NCI-H2171 (cell line): ENCODE data around the gene LYPD6B.

Experiments
- DNase-seq: peaks from one replicate; lab custom pipeline; 2025; lab: John Stamatoyannopoulos, UW

Gene LYPD6B, protein sequence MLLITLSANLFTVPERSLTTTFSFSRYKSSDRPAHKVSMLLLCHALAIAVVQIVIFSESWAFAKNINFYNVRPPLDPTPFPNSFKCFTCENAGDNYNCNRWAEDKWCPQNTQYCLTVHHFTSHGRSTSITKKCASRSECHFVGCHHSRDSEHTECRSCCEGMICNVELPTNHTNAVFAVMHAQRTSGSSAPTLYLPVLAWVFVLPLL

DNA sequence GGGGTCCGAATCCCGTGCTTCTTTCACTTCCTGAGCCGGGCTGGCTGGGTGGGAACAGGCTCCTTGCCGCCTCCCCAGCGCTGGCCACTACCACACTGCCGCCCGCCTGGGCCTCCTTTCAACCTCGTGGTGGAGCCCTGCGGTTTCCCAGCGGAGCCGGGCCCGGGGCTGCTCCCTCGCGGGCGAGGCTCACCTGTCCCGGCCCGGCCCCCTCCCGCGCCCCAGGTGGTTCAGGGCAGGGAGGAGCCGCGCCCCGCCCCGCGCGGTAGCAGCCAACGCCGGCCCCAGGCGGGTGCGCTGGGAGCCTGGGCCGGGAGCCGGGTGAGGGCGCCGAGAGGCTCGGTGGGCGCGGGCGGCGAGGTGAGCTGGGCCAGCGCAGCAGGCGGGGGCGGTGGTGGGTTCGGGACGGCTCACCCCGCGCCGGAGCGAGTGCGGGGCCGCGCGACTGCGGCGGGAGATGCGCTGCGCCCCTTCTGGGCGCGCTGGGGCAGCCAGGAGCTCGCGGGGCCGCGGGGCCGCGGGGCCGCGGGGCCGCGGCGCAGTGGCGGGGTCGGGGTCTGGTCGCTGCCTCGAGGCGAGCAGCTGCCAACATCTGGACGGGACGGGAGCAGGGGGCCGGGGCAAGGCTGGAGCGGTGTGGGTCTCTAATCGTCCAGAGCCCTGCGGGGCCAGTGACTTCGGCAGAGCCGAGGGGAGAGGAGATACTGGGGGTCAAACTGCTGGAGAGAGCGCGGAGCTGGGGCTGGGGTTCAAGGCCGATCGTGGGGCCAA lies at the start of gene LYPD6B:
Gene LYPD6B, plus strand, starts transcription at position 258 of the 771 bp plus-strand sequence. CDS start 92,250 bp downstream, outside the sequence.
- peak; percentile 47 for DNase-seq

- DNase-seq, result peak; percentile 67
Observed at GRCh38 chr2:148989882-148990493, 48.5 kb upstream of the LYPD6B start.

DNA sequence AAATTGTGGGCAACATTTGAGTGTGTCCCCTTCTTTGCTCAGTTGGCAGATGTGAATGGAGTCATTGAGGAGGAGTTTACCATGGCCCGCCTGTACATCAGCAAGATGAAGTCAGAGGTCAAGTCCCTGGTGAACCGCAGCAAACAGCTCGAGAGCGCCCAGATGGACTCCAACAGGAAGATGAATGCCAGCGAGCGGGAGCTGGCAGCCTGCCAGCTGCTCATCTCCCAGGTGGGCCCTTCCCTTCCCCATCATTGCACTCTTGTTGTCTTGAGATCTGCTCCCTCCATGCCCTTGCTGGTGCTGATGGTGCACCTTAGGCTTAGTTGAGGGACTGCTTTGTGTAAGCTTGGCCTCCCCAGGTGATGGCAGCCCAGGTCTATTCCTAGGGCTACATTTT lies 47.5 kb upstream of the LYPD6B start:
- DNase-seq, result peak; percentile 37

DNA sequence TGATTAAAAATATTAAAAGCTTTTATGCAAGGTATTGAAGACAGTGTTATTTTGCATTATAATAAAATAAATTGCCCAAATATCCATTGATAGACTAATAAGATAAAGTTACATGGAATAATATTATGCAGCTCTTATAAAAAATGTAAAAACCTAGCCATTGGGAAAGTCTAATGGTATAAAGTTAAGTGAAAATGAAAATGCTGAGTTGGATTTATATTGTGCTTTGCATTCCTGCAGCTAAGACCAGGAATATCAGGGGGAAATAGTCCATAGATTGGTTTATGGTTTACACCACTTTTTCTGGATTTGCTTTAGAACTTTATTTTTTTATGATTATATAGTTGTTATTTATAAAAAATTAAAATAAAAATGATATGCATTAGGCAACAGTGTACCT lies 46.1 kb upstream of the LYPD6B start:
- DNase-seq, result no peak

DNA sequence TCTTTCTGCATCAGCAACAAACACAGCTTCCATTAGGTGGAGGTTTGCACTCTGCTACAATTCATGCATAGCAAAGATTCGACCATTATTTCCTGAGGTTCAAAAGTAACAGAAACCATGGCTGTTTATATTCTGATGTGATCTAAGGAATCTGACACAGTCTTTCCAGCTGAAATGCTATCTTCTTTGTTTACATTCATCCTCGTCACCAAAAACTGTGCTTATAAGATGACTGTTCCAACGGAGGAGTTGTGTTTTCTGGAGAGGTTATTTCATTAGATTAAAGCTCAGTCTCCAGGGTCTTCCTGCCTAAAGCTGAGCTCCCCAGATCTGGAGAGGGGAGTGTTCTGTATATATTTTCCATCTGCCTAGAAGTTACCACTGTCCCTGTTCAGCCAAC lies 45.1 kb upstream of the LYPD6B start:
- no peak for DNase-seq

DNA sequence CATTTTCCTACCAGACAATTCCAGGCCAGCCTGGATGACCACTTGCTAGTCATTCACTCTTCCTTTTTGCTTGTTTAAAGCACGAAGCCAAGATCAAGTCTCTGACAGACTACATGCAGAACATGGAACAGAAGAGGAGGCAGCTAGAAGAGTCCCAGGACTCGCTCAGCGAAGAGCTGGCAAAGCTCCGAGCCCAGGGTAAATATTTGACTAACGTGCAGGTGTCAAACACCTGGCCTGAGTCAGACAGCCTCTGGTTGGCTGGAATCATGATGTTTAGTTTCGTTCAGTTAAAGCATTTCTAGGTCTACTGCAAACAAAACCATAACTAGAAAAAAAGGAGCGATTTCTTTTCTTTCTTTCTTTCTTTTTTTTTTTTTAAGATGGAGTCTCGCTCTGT lies 44.2 kb upstream of the LYPD6B start:
- DNase-seq, result no peak

- no peak for DNase-seq
Observed at GRCh38 chr2:148996805-148997204, 41.7 kb upstream of the LYPD6B start.

DNA sequence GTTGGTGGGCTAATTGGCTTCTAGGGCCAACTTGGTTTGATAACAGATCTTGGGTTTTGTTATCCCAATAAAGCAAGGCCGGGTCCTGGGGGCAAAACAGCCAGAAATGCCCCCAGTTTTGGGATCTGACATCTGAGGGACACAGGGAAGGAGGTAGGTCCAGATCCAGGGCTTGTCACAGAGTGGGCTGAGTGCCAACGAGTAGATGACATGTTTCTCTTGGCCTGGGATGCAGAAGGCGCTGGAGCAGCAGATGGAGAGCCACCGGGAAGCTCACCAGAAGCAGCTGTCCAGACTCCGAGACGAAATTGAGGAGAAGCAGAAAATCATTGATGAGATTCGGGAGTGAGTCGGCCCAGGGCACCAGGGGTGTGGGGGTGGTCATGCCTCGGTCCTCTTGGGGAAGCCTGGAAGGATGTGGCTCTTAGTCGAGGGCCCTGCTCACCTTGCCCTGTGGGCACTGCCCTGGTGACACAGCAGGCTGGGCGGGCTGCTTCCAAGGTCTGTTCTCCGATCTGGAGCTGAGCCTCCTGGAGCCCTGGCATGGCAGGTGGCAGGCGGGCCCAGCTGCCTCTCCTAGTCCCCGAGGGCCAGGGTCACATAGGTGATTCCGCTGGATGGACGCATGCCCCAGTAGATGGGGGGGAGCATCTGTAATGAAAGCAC lies 40.2 kb upstream of the LYPD6B start:
- DNase-seq, result peak; percentile 8

- DNase-seq, result no peak
Observed at GRCh38 chr2:148998831-148999200, 39.7 kb upstream of the LYPD6B start.

- DNase-seq, result no peak
Observed at GRCh38 chr2:148999451-148999921, 39.0 kb upstream of the LYPD6B start.

- no peak for DNase-seq
Observed at GRCh38 chr2:149000158-149000938, 38.2 kb upstream of the LYPD6B start.

- DNase-seq, result no peak
Observed at GRCh38 chr2:149001496-149001895, 37.0 kb upstream of the LYPD6B start.

DNA sequence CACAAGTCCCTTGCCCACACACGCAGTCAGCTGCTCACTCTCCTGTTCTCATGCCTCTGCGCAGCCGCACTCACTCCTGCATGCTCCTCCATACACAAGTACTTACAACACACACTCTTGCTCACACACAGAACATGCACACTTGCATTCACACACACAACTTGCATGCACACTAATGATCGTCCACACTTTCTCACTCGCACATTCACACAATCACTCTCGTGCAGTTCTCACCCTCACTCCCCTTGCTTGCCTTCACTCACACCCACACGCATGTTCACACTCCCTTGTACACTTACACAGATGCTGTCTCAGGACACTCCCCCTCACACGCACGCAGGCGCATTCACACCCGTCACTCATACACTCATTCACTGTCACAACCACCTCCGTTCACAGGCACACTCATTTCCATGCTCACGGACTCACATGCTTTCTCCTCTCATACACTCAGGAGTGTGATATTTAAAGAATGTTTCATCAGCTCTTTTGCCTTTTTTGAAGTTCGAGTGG lies 36.1 kb upstream of the LYPD6B start:
- DNase-seq, result no peak

- DNase-seq, result no peak
Observed at GRCh38 chr2:149002891-149003740, 35.4 kb upstream of the LYPD6B start.

DNA sequence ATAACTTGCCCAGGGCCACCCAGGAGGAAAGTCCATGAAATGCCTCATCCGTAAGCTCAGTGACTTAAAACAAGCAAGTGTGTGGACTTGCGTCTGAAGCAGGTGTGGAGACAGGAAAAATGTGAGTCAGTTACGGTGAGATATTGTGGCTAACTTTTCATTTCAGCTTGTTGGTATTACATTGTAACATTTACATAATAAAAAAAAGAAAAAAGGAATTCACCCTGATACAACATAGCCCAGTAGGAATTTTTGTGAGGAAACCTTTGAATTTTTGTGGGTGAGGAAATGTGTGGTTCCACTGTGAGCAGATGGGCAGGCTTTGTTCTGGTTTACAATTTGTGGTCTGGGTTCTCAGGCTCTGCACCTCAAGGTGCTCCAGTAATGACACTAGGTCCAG lies 33.7 kb upstream of the LYPD6B start:
- no peak for DNase-seq

GRCh38 chr2:149005471-149006077 lies 32.9 kb upstream of the LYPD6B start:
- DNase-seq, result no peak

DNA sequence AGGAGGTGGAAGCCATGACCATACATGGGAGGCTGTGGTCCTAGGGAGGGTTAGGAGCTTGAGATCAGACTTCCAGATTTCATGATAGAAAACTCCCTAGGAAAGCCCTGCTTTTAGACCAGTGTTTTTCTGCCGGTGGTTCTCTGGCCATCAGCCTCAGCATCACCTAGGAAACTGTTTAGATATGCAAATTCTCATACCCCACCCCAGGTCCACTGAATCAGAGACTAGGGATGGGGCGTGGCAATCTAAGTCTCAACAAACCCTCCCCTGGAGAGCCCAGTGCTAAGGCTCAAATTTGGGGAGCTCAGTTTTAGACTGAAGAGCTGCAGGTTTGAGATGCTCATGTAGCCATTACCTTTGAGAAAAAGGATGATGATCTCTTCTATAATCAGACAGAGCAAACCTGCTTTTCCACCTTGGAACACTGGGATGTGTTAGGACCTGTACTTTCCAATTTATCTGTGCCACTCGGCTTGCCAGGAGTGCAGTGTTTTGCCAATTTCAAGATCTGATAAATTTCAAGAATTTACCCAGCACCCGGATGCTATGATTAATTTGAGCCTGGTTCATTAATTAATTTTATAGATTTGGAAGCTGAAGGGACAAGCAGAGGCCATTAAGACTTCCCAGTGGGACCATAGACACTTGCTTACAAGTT lies 31.5 kb upstream of the LYPD6B start:
- DNase-seq, result no peak

DNA sequence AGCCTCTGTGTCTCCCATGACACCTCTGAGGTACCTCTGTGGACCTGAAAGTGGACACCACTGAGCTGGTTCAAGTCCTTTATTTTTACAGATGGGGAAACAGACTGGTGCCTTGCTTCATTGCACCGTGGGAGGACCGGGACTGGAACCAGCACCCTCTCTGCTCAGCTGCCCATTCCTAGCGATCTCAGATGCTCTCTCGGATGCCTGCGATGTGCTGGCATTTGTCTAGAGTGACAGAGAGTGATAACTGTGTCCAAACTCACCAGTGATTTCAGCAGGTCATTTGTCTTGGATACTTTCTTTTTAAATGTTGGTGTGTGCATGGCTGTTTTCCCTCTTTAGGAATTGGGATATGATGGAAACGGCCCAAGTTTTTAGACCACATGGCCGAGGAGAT lies 30.1 kb upstream of the LYPD6B start:
- no peak for DNase-seq

GRCh38 chr2:149009576-149010461 lies 28.7 kb upstream of the LYPD6B start:
- DNase-seq, result no peak
